ENCODE results near the gene PCDHGA4.

DNA sequence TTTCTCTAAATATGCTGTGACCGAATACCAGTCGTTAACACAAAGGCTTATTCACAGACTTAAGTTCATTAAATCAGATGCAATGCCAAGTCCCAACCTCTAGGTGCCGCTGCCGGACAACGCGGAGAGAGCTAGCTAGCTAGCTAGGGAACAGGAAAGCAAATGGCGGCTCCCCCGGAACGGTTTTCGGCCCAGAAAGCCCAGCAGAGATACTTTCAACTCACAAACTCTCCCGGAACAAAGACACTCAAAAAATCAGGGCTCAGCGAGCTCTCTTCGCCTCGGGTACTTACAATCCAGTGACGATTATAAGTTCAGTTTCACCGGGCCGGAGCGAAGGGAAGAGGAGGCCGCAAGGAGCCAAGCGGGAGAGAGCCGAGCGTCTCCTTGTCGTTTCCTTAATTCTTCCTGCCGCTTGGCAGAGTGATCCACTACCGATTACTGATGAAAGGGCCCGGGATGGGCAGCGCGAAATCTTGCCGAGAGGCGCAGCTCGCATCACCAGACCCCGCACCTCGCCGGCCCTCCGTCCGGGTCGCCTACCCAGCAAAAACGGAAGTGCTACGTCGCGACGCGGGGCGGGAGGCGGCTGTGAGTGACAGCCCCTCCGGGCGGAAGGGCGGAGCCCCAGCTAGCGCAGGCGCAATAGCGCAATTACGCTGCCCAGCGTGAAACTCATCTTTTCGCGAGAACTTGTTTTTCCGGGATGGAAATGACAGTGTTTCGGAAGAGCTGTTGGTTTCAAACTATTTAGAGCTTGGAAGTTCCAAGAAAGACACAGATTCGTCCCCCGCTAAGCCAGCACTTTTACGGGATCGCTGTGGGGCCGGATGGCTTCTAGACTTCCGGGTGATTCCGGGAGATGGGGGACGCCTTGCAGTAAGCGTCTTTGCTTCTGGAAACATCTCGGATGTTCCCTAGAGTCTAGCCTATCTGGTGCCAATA is 34.3 kb upstream of the PCDHGA4 start, which contains the start of gene TAF7:
- TF ChIP-seq, protein P1, sequence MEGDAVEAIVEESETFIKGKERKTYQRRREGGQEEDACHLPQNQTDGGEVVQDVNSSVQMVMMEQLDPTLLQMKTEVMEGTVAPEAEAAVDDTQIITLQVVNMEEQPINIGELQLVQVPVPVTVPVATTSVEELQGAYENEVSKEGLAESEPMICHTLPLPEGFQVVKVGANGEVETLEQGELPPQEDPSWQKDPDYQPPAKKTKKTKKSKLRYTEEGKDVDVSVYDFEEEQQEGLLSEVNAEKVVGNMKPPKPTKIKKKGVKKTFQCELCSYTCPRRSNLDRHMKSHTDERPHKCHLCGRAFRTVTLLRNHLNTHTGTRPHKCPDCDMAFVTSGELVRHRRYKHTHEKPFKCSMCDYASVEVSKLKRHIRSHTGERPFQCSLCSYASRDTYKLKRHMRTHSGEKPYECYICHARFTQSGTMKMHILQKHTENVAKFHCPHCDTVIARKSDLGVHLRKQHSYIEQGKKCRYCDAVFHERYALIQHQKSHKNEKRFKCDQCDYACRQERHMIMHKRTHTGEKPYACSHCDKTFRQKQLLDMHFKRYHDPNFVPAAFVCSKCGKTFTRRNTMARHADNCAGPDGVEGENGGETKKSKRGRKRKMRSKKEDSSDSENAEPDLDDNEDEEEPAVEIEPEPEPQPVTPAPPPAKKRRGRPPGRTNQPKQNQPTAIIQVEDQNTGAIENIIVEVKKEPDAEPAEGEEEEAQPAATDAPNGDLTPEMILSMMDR (IDR thresholded peaks at IDR 0.05), result peak; percentile 61 to 84 (median 66)
- TF ChIP-seq EP300 (IDR thresholded peaks at IDR 0.05), result peak; percentile 37

All from ovary (tissue), 3 donors.